HG02852 (cell line): ENCODE measurements around the gene IZUMO1.

Source experiments
- ATAC-seq: cut with Tn5 transposase; IDR thresholded peaks from one replicate; pipeline ENCODE4 v1.9.1; 2021; ENCODE audit warnings: mild to moderate bottlenecking, moderate library complexity; ENCODE audit not compliant: unreplicated experiment

Gene IZUMO1

DNA sequence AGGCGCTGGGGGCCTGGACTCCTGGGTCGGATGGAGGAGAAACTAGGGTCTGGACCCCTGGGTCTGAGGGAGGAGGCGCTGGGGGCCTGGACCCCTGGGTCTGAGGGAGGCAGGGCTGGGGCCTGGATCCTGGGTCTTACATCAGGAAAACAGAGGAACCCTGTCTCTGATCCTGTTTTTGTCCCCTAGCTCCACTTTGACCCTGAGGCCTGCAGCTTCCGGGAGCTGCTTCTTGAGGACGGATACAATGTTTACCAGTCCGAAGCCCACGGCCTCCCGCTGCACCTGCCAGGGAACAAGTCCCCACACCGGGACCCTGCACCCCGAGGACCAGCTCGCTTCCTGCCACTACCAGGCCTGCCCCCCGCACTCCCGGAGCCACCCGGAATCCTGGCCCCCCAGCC lies 11.0 kb upstream of the IZUMO1 start:
- no peak for ATAC-seq

- no peak for ATAC-seq
Observed at GRCh38 chr19:48757089-48757675, 10.5 kb upstream of the IZUMO1 start.

DNA sequence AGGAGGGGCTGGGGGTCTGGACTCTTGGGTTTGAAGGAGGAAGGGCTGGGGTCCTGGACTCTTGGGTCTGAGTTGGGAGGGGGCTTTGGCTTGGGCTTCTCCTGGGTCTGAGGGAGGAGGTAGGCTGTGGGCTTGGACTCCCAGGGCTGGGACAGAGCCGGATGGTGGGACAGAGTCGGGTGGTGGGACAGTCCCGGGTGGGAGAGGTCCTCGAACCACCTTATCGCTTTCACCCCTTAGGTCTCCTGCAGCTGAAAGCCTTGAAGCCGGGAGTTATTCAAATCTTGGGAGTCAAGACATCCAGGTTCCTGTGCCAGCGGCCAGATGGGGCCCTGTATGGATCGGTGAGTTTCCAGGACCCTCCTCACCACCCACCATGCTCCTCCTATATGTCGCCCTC lies 10.0 kb upstream of the IZUMO1 start:
- ATAC-seq, result no peak

GRCh38 chr19:48756212-48756611 lies 9.5 kb upstream of the IZUMO1 start:
- no peak for ATAC-seq

- no peak for ATAC-seq
Observed at GRCh38 chr19:48755787-48756186, 9.1 kb upstream of the IZUMO1 start.

DNA sequence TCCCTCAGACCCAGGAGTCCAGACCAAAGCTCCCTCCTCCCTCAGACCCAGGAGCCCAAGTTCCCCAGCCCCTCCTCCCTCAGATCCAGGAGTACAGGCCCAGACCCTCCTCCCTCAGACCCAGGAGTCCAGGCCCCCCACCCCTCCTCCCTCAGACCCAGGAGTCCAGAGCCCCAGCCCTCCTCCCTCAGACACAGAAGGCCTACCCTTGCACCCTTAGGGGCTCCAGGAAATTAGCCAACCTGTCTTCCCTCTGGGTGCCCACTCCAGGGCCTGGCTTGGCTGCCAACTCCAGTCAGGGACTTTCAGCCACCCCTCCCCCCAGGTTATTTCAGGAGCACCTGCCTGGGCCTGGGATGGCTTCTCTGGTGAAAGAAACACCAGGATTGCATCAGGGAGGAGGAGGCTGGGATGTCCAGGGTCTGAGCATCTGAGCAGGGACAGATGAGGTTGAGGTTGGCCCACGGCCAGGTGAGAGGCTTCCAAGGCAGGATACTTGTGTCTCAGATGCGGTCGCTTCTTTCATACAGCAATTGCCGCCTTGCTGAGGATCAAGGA lies 8.5 kb upstream of the IZUMO1 start, which contains the start of gene FGF21:
Gene FGF21, plus strand, starts transcription at position 441 of the 558 bp plus-strand sequence. CDS start 713 bp downstream, outside the sequence.
- ATAC-seq, result no peak

- ATAC-seq, result no peak
Observed at GRCh38 chr19:48752496-48753365, 6.0 kb upstream of the IZUMO1 start, which contains the start of gene FUT1. FUT1 (minus strand) TSS chr19:48752641; CDS start chr19:48751281, 1,360 bp downstream.

- ATAC-seq, result no peak
Observed at GRCh38 chr19:48751845-48752495, 5.3 kb upstream of the IZUMO1 start.

- ATAC-seq, result no peak
Observed at GRCh38 chr19:48750771-48751504, 4.2 kb upstream of the IZUMO1 start.

DNA sequence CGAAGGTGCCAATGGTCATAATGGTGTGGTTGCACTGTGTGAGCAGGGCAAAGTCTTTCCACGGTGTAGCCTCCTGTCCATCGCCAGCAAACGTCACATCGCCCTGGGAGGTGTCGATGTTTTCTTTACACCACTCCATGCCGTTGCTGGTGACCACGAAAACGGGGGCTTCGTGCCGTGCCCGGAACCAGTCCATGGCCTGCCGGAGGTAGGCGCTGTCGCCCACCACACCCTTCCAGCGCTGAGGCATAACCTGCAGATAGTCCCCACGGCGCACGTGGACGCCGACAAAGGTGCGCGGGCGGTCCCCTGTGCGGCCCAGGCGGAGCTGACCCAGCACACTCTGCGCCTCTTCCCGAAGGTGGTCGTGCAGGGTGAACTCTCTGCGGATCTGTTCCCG lies 3.6 kb upstream of the IZUMO1 start:
- no peak for ATAC-seq

DNA sequence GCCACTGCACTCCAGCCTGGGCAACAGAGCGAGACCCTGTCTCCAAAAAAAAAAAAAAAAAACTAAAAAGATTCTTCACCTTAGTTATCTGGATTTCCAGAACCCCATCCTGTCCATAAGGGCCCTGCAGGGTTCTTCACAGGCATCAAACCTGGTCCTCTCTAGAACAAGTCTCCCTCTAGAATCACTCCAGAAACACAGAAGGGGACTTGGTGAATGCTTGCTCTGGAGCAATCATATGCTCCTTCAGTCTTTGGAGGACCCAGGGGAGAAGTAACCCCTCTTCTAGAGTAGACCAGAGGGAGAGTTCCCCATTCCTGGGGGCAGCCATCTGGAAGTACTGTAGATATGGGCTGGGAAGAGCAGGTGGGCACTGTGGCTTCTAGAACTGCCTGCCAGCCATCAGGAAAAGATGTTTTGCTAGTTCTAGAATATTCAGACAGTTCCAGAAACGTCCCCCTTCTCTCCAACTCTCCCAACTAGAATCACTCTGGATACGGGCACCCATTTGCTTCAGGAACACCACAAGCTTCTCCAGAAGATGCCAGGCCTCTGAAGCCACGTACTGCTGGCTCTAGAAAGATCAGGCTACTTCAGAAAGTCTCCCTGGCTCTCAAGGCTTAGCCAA lies 3.0 kb upstream of the IZUMO1 start:
- ATAC-seq, result no peak

- no peak for ATAC-seq
Observed at GRCh38 chr19:48746110-48746509, 599 bp downstream of the IZUMO1 start.

DNA sequence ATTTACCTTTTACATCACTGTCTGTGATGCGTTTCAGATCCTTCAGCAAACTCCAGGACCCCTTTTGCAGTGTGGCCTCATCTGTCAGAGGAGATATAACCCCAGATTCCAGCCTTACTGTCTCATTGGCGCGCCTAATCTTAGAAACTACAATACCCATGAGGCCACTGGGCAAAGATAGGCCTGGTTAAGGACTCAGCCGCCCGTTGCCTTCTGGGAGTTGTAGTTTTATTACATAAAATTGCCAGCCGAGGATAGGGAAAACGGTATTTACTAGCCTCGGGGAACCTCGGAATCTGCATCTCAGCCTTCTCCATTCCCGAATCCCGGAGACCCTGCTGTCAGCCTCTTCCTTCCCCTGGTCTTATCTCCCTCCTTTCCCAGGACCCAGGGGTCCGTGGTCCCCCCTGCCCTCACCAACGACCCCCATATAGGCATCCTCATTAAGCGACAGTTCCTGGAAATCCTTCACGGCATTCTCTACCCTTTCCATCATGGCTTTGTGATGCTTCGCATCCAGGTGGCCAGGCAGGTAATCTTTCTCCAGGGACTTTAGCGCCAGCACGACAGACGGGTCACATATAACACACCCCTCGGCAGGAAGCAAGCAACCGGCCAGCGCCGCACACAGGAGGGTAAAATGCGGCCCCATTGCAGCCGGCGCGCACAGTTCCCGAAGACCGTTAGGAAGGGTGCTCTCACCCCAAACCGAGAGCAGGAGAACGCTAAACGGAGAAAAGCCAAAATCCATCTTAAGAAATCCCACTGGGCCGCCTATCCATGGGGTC lies 1.3 kb downstream of the IZUMO1 start:
- ATAC-seq, result no peak

GRCh38 chr19:48742096-48742495 lies 4.6 kb downstream of the IZUMO1 start:
- ATAC-seq, result no peak

- no peak for ATAC-seq
Observed at GRCh38 chr19:48741129-48741999, 5.3 kb downstream of the IZUMO1 start.

GRCh38 chr19:48740164-48740972 lies 6.3 kb downstream of the IZUMO1 start, which contains the start of gene RASIP1:
RASIP1 (minus strand) TSS chr19:48740610; CDS start chr19:48740282, 328 bp downstream.
- no peak for ATAC-seq

DNA sequence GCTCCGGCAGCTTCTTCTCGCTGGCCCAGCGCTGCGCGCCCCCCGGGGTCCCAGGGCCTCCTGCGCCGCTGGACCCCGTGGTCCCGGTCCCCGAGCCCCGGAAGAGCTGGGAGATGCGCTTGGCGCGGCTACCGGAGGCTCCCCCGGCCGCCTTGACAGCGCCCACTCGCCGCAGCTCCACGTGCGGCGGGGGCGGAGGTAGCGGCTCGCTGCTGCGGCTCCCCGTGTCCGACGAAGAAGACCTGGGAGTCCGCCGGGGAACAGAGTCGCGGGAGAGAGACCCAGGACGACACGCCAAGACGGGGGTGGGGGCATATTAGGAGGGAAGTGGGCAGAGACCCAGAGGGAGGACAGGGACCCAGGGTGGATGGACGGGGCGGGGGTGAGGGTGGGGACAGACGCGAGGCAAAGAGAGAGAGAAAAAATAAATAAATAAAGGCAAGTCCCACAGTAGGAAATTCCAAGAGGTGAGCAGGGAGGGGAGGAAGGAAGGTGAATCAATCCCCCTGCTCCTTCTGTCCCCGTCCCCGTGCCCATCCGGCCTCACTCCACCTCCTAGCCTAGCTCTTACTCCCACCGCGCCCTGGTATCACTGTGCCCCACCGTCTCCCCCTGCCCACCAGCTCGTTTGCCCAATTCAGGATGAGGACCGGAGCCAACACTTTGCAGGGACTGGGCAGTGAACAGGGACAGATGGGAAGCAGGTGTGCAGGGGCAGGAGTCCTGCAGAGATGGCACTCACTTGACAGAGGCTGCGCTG lies 7.1 kb downstream of the IZUMO1 start:
- no peak for ATAC-seq
